Heart left ventricle (tissue), 16 donors: ENCODE measurements around the gene RPTOR. TPM values are rescaled to one million over a fixed set of nuclear protein-coding genes. Genes with fewer than 3 reads are reported as not detected.
A peak's percentile ranks its signal among the peaks of the same experiment; 100 is the strongest.

ENCODE experiments used
- ATAC-seq, 4 donors: fragments of 200-7000 bp; cut with Tn5 transposase; one replicate each; pipeline ENCODE4 v1.9.1; 2020 to 2022; ENCODE audit warnings: moderate library complexity in 4 of 4, mild to moderate bottlenecking in 3 of 4, moderate number of reproducible peaks in 1 of 4
- DNase-seq, 5 donors: peaks; one replicate each; pipeline ENCODE4 v3.0.0-alpha.2; 2020
- H3K27ac ChIP-seq, 12 donors: fragments of 200-600 bp; sonication (generic) in 4 of 12; one replicate each; pipeline versions ENCODE4 v1.5.0 to v1.8.0; 2016 to 2022; ENCODE audit warnings: mild to moderate bottlenecking in 2 of 12
- H3K27me3 ChIP-seq, 9 donors: fragments of 200-600 bp; sonication (generic) in 2 of 9; one replicate each; pipeline versions ENCODE4 v1.5.1 to v1.8.0; 2016 to 2022; ENCODE audit warnings: mild to moderate bottlenecking in 3 of 9
- H3K36me3 ChIP-seq, 9 donors: fragments of 200-600 bp; sonication (generic) in 2 of 9; one replicate each; pipeline versions ENCODE4 v1.5.0 to v1.8.0; 2018 to 2022; ENCODE audit warnings: mild to moderate bottlenecking in 2 of 9
- H3K4me1 ChIP-seq, 12 donors: fragments of 200-600 bp; sonication (generic) in 4 of 12; one replicate each; pipeline versions ENCODE4 v1.5.0 to v1.8.0; 2016 to 2022; ENCODE audit warnings: mild to moderate bottlenecking in 3 of 12
- H3K4me3 ChIP-seq, 12 donors: fragments of 200-600 bp; sonication (generic) in 4 of 12; one replicate each; pipeline versions ENCODE4 v1.5.0 to v1.8.0; 2017 to 2022; ENCODE audit warnings: mild to moderate bottlenecking in 9 of 12, moderate library complexity in 4 of 12
- H3K9me3 ChIP-seq, 12 donors: fragments of 200-600 bp; sonication (generic) in 4 of 12; one replicate each; pipeline versions ENCODE4 v1.5.0 to v1.8.0; 2016 to 2022; ENCODE audit warnings: mild to moderate bottlenecking in 1 of 12
- CTCF ChIP-seq, 12 donors: fragments of 200-600 bp; sonication (generic) in 4 of 12; IDR thresholded peaks; one replicate each; pipeline versions ENCODE4 v1.5.0 to v1.8.0; 2018 to 2022; ENCODE audit warnings: antibody characterized with exemption in 12 of 12, mild to moderate bottlenecking in 5 of 12
- POLR2A ChIP-seq, 2 donors: fragments of 450-650 bp; IDR thresholded peaks; one replicate each; pipeline ENCODE4 v1.6.1; 2017; ENCODE audit warnings: antibody characterized with exemption in 2 of 2, mild to moderate bottlenecking in 2 of 2, moderate library complexity in 2 of 2
- WGBS, 4 donors: extraction: QIAGEN DNeasy Blood & Tissue Kit in 2 of 4; methylation state at CpG; one replicate each; pipeline versions ENCODE4 v1.1.5 to v1.1.7; 2013 to 2018; 5-methylcytosine and 5-hydroxymethylcytosine counted together
- intact Hi-C, 10 donors: fragments of 100-400 bp; cut with DNase I; formaldehyde crosslinking; loops; one replicate each; pipeline versions ENCODE4 v1.11.1 to v1.14.2; 2022
- polyA plus RNA-seq, 2 donors: library from polyadenylated mRNA; stranded (reverse); fragments of 200-250 nt; gene quantifications; one replicate each; pipeline ENCODE4 v1.2.3, GENCODE V29; 2013
- total RNA-seq, 9 donors: library from RNA; depleted of rRNA in 2 of 9; stranded (reverse); fragments of >200 nt in 2 of 9; fragmentation: NEBNext Ultra II Directional in 3 of 9; extraction: Animal tissue kit (Norgen Biotek cat#: 25700) in 3 of 9; gene quantifications; one replicate each; pipeline versions ENCODE4 v1.1.0 to v1.2.4, GENCODE V29; 2016 to 2023
- donor health status: ischemic (EF 13 %, LVEDD 7.1; RV severe dilation, severe dysfunction).
- donor health status: healthy with polysubstance abuse.
- donor health status: DM: no; HTN: yes; CAD: no.
- donor health status: DM: no; HTN: no; CAD: no.
- donor health status: ischemic (EF 25% LVEDD 6.9; RV normal size, moderate dysfunction).
- donor health status: ischemic (EF 25% LVEDD 5.7; RV mildly dilated, moderate dysfunction).
- donor health status: healthy.
- donor health status: DM: yes; HTN: yes; CAD: no.
- donor health status: ischemic (EF 35%, LVEDD 5.7; RV mildly dilated, moderate dysfunction).
- donor health status: nonischemic (EF 11% LVEDD 7.7; RV severe dilation, severe dysfunction).
- donor health status: DM: yes; HTN: yes; CAD: no.
- donor health status: PGD.
- donor health status: ischemic (EF 29% LVEDD 5.4; RV normal size, mild dysfunction).
- donor health status: nonischemic (EF 23%, LVEDD 6.1; RV moderate dilation, normal function).

The RPTOR gene
- total and polyA plus RNA-seq, 11 donors: 14.7 to 31.7 (median 26.0) TPM

GRCh38 chr17:80885947-80886582 lies 341.4 kb downstream of the RPTOR start:
- DNase-seq (peak in 1 of 5 donors; percentile 24), ATAC-seq (no peak)
- TF ChIP-seq CTCF (IDR thresholded peaks at IDR 0.05) (no peak), POLR2A (IDR thresholded peaks at IDR 0.05) (no peak)
- H3K36me3 ChIP-seq: peaks cover 0 to 55% (median 47%) of the 10 kb centered on the region in 9 donors
- intact Hi-C loops: no loop called here
- H3K4me1 ChIP-seq: peaks cover 0 to 20% (median 3%) of the 10 kb centered on the region in 12 donors
- H3K27me3 ChIP-seq: no peaks in the 10 kb centered on the region
- H3K27ac ChIP-seq: no peak overlapping the region
- no peak overlapping the region for H3K4me3 ChIP-seq
- no peaks in the 10 kb centered on the region for H3K9me3 ChIP-seq
- WGBS, 4 donors: 93 to 97% (median 96%) methylated on average over 22 of the region's 22 CpGs

- Histone ChIP-seq H3K4me1 (peaks cover 0 to 28% (median 7%) of the 10 kb centered on the region in 12 donors), H3K9me3 (no peaks in the 10 kb centered on the region), H3K36me3 (peaks cover 0 to 46% (median 42%) of the 10 kb centered on the region in 9 donors), H3K27me3 (no peaks in the 10 kb centered on the region), H3K27ac (no peak overlapping the region), H3K4me3 (no peak overlapping the region)
- 80 to 90% (median 88%) methylated on average over 37 to 42 of the region's 42 CpGs for WGBS, 4 donors
- intact Hi-C loops: no loop called here
- TF ChIP-seq POLR2A (IDR thresholded peaks at IDR 0.05) (no peak), CTCF (IDR thresholded peaks at IDR 0.05) (no peak)
- DNase-seq: peak in 1 of 5 donors; percentile 46
- no peak for ATAC-seq
Observed at GRCh38 chr17:80886641-80887573, 342.3 kb downstream of the RPTOR start.

GRCh38 chr17:80887639-80888175 lies 343.1 kb downstream of the RPTOR start:
- TF ChIP-seq CTCF (IDR thresholded peaks at IDR 0.05) (no peak), POLR2A (IDR thresholded peaks at IDR 0.05) (no peak)

More at GRCh38 chr17:80887639-80888175, 343.1 kb downstream of the RPTOR start:
- no peaks in the 10 kb centered on the region for H3K9me3 ChIP-seq
- ATAC-seq: no peak
- H3K36me3 ChIP-seq: peaks cover 0 to 48% (median 34%) of the 10 kb centered on the region in 9 donors
- H3K27me3 ChIP-seq: no peaks in the 10 kb centered on the region
- H3K27ac ChIP-seq: no peak overlapping the region
- H3K4me1 ChIP-seq: peaks cover 0 to 36% (median 15%) of the 10 kb centered on the region in 12 donors
- DNase-seq: peak in 1 of 5 donors; percentile 6
- intact Hi-C loops: no loop called here
- H3K4me3 ChIP-seq: no peak overlapping the region
- WGBS, 4 donors: 94% methylated on average over 10 of the region's 10 CpGs
